ENCODE measurements around the gene COX6B1. TPM values are rescaled to one million over a fixed set of nuclear protein-coding genes. Genes with fewer than 3 reads are reported as not detected.
"Not testable (repeated sequence)": the region's sequence is repeated elsewhere in the genome, so short reads cannot be mapped to it uniquely, and the experiment has no call there.

Gene COX6B1
- polyA plus RNA-seq, 1 donor: 256 TPM

- DNase-seq: no peak
These were observed 11.5 kb upstream of the COX6B1 start for GRCh38 chr19:35636651-35637050.

GRCh38 chr19:35637165-35637564, 11.0 kb upstream of the COX6B1 start:
- no peak for DNase-seq

DNA sequence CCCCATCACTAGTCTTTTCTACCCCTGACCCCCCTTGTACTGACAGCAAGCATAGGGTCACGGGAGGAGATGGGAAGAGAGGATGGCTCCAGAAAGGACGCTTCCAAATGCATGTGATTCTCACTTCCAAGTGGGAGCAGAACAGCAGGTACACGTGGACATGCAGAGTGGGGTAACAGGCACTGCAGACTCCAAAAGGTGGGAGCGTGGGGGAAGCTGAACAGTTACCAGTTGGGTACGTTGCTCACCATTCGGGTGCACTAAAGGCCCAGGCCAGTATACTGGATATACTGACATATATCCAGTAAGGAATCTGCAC, 8.8 kb upstream of the COX6B1 start:
- DNase-seq: no peak

- DNase-seq: no peak
These were observed 8.3 kb upstream of the COX6B1 start for GRCh38 chr19:35639863-35640262.

DNA sequence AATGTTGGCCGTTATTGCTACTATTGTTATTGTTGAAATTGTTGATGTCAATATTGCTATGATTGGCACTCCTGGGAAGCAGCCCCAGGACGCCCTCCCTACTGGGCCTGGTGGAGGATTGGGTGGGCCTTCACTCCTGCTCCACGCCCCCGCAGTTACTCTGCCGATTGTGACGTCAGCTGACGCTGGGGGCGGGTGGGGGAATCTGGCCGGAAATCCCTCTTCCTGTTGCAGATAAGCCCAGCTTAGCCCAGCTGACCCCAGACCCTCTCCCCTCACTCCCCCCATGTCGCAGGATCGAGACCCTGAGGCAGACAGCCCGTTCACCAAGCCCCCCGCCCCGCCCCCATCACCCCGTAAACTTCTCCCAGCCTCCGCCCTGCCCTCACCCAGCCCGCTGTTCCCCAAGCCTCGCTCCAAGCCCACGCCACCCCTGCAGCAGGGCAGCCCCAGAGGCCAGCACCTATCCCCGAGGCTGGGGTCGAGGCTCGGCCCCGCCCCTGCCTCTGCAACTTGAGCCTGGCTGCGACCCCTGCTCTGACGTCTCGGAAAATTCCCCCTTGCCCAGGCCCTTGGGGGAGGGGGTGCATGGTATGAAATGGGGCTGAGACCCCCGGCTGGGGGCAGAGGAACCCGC, 6.5 kb upstream of the COX6B1 start, which contains the start of gene ETV2:
Gene ETV2 (plus strand): TSS at position 231 of the 637 bp plus-strand sequence. CDS start 716 bp downstream, outside the sequence.
- DNase-seq: peak; percentile 23

- DNase-seq: no peak
These were observed 5.8 kb upstream of the COX6B1 start for GRCh38 chr19:35642312-35642711.

DNA sequence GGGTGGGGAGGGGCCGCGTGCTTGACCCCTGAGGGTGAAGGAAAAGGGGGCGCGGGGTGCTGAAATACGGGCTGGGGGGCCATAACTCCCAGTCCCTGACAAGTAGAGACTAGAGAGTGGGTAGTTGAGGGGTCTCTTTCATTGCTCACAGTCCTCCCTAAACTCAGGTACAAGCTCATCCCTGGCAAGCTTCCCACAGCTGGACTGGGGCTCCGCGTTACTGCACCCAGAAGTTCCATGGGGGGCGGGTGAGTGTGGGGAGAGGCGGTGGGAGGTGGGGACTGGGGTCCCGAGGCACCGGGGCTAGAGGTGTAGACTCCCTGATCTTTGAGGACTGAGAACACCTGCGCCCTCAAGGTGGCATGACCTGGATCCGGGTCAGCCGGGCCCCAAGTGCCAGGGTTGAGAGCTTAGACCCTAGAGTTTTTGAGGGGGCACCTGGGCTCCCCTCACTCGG, 5.3 kb upstream of the COX6B1 start:
- no peak for DNase-seq

DNA sequence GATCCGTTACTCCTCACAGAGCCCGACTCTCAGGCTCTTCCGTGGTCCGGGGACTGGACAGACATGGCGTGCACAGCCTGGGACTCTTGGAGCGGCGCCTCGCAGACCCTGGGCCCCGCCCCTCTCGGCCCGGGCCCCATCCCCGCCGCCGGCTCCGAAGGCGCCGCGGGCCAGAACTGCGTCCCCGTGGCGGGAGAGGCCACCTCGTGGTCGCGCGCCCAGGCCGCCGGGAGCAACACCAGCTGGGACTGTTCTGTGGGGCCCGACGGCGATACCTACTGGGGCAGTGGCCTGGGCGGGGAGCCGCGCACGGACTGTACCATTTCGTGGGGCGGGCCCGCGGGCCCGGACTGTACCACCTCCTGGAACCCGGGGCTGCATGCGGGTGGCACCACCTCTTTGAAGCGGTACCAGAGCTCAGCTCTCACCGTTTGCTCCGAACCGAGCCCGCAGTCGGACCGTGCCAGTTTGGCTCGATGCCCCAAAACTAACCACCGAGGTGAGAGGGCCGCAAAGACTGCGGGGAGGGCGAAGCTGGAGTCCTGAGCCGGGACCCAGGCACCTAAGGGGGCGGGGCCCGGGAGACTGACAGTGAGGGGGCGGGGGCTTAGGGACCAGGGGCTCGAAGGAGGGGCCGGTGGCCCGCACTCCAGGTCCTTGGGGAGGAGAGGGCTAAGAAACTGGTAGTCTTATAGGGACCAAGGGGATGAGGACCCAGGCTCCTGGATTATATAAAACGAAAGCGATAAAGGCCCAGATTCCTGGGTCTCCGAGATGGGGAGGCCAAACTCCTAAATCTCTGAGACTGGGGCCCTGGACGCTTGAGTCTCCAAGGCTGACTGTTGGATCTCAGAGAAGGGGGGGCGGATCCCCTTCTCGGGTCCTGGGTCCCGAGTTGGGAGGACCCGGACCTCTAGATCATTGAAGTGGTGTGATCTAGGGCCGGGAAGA, 4.6 kb upstream of the COX6B1 start:
- peak; percentile 80 for DNase-seq

- DNase-seq: peak; percentile 92
These were observed 3.7 kb upstream of the COX6B1 start for GRCh38 chr19:35644206-35644986.

- peak; percentile 53 for DNase-seq
These were observed 3.0 kb upstream of the COX6B1 start for GRCh38 chr19:35644987-35645679.

- no peak for DNase-seq
These were observed 2.2 kb upstream of the COX6B1 start for GRCh38 chr19:35645680-35646511.

DNA sequence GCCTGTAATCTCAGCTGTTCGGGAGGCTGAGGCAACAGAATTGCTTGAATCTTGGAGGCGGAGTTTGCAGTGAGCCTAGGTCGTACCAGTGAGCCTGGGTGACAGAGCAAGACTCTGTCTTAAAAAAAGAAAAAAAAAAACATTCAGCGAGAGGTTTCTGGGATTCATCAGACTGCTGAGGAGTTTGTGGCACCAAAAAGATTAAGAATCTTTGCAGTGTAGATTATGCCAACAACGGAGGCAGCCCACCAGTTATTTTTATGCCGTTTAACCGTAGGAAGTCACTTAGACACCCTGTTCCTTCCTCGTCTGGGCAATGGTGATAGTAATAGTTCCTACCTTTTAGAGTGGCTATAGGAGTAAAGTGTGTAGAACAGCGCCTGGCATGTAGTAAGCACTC, 2.5 kb downstream of the COX6B1 start:
- DNase-seq: no peak

DNA sequence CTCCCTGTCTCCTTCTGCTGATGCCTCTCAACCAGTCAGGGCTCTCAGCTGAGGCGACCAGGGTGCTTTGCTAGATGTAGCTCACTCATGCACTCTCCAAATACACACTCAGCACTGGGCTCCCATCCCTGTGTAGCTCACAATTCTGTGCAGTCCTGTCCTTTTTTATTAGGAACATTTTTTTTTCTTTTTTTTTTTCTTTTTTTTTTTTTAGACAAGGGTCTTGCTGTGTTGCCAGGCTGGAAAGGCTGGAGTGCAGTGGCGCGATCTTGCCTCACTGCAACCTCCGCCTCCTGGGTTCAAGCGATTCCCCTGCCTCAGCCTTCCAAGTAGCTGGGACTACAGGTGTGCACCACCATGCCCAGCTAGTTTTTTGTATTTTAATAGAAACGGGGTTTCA, 6.7 kb downstream of the COX6B1 start:
- DNase-seq: not testable (repeated sequence)

DNA sequence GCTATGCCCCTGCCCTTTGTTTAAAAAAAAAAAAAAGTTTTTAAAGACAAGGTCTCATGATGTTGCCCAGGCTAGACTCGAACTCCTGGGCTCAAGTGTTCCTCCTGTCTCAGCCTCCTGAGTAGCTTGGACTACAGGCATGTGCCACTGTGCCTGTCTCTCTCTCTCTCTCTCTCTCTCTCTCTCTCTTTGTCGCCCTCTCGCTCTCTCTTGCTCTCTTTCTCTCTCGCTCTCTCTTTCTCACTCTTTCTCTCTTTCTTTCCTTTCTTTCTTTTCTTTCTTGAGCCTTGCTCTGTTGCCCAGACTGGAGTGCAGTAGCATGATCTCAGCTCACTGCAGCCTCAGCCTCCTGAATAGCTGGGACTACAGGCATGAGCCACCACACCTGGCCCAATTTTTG, 7.5 kb downstream of the COX6B1 start:
- DNase-seq: no peak

- DNase-seq: no peak
These were observed 8.6 kb downstream of the COX6B1 start for GRCh38 chr19:35656700-35657099.

DNA sequence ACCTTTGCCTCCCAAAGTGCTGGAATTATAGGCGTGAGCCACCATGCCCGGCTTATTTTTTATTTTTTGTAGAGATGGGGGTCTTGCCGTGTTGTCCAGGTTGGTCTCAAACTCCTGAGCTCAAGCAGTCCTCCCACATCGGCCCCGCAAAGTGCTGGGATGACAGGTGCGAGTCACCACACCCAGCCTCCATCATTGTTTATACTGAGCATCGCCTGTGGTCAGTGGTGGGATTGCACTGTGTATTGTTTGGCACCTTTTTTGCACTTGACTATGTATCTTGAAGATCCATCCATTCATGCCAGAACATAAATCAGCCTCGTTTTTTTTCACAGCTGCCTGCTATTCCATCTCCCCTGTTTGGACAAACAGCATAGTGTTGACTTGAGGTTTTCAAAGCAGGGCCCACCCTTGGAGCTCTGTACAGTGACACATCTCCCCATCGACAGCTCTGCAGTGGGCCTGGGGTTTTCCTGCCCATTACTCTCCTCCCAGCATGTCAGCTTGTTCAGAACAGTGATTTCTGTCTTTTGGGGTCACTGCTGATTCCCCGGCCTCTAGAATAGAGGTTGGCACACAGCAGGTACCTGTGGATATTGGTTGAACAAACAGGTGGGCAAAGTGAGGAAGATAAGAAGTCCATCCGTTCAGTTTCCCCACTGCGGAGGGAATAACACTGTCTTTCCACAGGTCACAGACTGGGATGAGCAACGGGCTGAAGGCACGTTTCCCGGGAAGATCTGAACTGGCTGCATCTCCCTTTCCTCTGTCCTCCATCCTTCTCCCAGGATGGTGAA, 10.0 kb downstream of the COX6B1 start:
- DNase-seq: no peak

DNA sequence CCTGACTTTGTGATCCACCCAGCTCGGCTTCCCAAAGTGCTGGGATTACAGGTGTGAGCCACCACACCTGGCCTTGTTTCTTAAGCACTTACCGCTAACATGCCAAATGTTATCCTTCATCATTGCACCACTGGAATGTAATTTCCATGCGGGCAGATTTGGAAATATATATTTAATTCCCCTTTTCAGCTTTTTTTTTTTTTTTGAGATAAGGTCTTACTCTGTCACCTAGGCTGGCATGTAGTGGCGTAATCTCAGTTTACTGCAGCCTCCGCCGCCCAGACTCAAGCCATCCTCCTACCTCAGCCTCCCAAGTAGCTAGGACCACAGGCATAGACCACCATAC, 13.8 kb downstream of the COX6B1 start:
- DNase-seq: no peak

GRCh38 chr19:35663981-35664380, 15.9 kb downstream of the COX6B1 start:
- no peak for DNase-seq

DNA sequence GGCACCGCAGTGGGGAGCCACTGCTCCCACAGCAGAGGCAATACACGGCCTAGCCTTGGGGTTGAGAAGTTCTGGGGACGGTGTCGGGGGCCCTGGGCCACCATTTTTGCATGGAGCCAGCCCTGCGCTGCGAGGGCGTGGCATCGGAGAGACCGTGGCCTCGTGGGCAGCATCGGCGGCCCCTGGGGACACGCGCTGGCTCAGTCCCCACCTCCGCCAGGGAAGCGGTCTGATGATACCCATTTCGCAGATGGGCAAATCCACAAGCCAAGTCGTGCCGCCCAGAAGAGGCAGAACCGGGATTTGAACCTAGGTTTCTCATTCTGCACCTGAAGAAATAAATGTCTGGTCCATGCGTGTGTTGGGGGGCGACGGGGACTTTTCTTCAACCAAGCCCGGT, 17.0 kb downstream of the COX6B1 start:
- no peak for DNase-seq

DNA sequence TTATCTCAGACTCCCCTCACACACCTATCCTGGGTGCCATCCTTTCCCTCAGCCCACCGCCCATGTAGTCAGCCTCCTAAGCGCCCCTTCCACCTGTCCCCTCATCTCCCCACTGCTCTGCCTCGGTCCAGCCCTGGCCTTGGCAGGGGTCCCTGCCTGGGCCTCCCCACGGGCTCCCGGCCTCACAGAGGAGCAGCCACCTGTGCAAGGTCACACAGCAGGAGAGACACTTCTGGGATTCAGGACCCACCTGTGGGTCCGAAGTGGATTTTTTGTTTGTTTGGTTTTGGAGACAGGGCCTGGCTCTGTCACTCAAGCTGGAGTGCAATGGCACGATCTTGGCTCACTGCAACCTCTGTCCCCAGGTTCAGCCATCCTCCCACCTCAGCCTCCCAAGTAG, 17.5 kb downstream of the COX6B1 start:
- DNase-seq: no peak
